Right lobe of liver (tissue), 4 donors: ENCODE results near the gene DSCAML1.

Experiments used
- CTCF ChIP-seq, 4 donors: fragments of 200-600 bp in 3 of 4; fragments of 450-650 bp in 1 of 4; IDR thresholded peaks; one replicate each; pipeline versions ENCODE4 v1.5.1 to v1.8.0; 2016 to 2022; ENCODE audit warnings: antibody characterized with exemption in 4 of 4, mild to moderate bottlenecking in 2 of 4
- POLR2A ChIP-seq: fragments of 450-650 bp; IDR thresholded peaks from one replicate; pipeline ENCODE4 v1.6.1; 2017; ENCODE audit warnings: antibody characterized with exemption, mild to moderate bottlenecking
- donor health status: DM: no; HTN: no; CAD: no.
- donor health status: DM: no; HTN: no; CAD: no.
- donor health status: DM: no; HTN: yes; CAD: no.

DNA sequence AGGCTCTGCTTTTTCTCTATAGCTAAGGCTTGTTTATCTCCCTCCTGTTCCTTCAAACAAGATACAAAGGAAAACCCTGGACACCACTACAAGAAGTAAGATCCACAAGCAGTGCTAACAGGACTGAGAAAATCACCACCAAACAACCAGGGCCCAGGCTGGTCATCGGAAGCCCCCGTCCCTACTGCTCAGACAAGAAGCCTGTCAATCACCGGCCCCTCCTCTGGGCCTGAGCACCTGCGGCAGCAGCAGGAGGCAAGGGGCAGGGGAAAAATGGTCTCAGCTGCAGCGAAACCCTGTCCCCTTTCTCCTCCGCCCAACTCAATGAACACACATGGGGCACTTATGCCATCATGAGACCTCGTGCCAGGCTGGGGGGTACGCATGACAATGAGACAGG is 314.1 kb downstream of the DSCAML1 start:
- no peak for TF ChIP-seq CTCF (IDR thresholded peaks at IDR 0.05)
- no peak for TF ChIP-seq POLR2A
